ENCODE data around the gene COA7. TPM values are rescaled to one million over a fixed set of nuclear protein-coding genes. Genes with fewer than 3 reads are reported as not detected.

Gene COA7
- total and polyA plus RNA-seq, 4 experiments from 2014 or later = 2.3 to 5.3 (median 3.4) TPM

GRCh38 chr1:52674497-52675384 is 23.4 kb downstream of the COA7 start:
- Mint-ChIP-seq H3K36me3 (peaks cover 27 to 49% of the 10 kb centered on the region in 2 donors), H3K9me3 (no peaks in the 10 kb centered on the region), H3K4me1 (peaks cover 3 to 11% (median 8%) of the 10 kb centered on the region in 4 donors), H3K27me3 (no peaks in the 10 kb centered on the region), H3K27ac (peak overlapping the region; percentile 4 to 76 (median 47)), H3K4me3 (no peak overlapping the region)
- Histone ChIP-seq H3K36me3 (ENCODE audit: insufficient read depth, low read length) (peaks cover 6% of the 10 kb centered on the region), H3K9me3 (ENCODE audit: control insufficient read depth in 1 of 2, low read length in 2 of 2) (no peaks in the 10 kb centered on the region), H3K27me3 (ENCODE audit: insufficient read depth, low read length) (no peaks in the 10 kb centered on the region), H3K4me3 (ENCODE audit: low read length in 2 of 2) (no peak overlapping the region), H3K27ac (ENCODE audit: low read depth, low read length) (no peak overlapping the region), H3K4me1 (ENCODE audit: insufficient read depth, low read length) (peaks cover 7% of the 10 kb centered on the region)
- CTCF ChIA-PET (ENCODE audit: partially characterized antibody) = interaction anchor here (1.4 kb wide), 1 partner anchor 11 kb away, joined by 4 read pairs; no protein-coding TSS in a partner anchor
- POLR2A ChIA-PET (ENCODE audit: partially characterized antibody) = no interaction called here
- intact Hi-C loops (cut with micrococcal nuclease) = no loop called here
- no peak for DNase-seq

- Histone ChIP-seq H3K4me3 (ENCODE audit: low read length in 2 of 2) (no peak overlapping the region), H3K27me3 (ENCODE audit: insufficient read depth, low read length) (no peaks in the 10 kb centered on the region), H3K9me3 (ENCODE audit: control insufficient read depth in 1 of 2, low read length in 2 of 2) (no peaks in the 10 kb centered on the region), H3K27ac (ENCODE audit: low read depth, low read length) (no peak overlapping the region), H3K36me3 (ENCODE audit: insufficient read depth, low read length) (peaks cover 9% of the 10 kb centered on the region), H3K4me1 (ENCODE audit: insufficient read depth, low read length) (peaks cover 7% of the 10 kb centered on the region)
- Mint-ChIP-seq H3K27ac (peak overlapping the region in 3 of 7 donors; percentile 31 to 78 (median 53)), H3K4me3 (no peak overlapping the region), H3K9me3 (no peaks in the 10 kb centered on the region), H3K36me3 (peaks cover 34 to 49% of the 10 kb centered on the region in 2 donors), H3K4me1 (peaks cover 3 to 11% (median 7%) of the 10 kb centered on the region in 4 donors), H3K27me3 (no peaks in the 10 kb centered on the region)
- POLR2A ChIA-PET (ENCODE audit: partially characterized antibody) = no interaction called here
- CTCF ChIA-PET (ENCODE audit: partially characterized antibody) = interaction anchor here (1.4 kb wide), 1 partner anchor 12 kb away, joined by 4 read pairs; no protein-coding TSS in a partner anchor
- intact Hi-C loops (cut with micrococcal nuclease) = no loop called here
- no peak for DNase-seq
Measured at GRCh38 chr1:52673513-52673912, 24.6 kb downstream of the COA7 start.

- H3K27me3 Mint-ChIP-seq = no peaks in the 10 kb centered on the region
- POLR2A ChIA-PET (ENCODE audit: partially characterized antibody) = no interaction called here
- CTCF ChIA-PET (ENCODE audit: partially characterized antibody) = no interaction called here
Measured at GRCh38 chr1:52672946-52673345, 25.2 kb downstream of the COA7 start.

GRCh38 chr1:52670604-52671003 is 27.5 kb downstream of the COA7 start:
- peaks cover 7% of the 10 kb centered on the region for H3K4me1 ChIP-seq (ENCODE audit: insufficient read depth, low read length)
- no peaks in the 10 kb centered on the region for H3K9me3 ChIP-seq (ENCODE audit: control insufficient read depth in 1 of 2, low read length in 2 of 2)
- H3K36me3 ChIP-seq (ENCODE audit: insufficient read depth, low read length) = peaks cover 22% of the 10 kb centered on the region
- no peaks in the 10 kb centered on the region for H3K9me3 Mint-ChIP-seq
- intact Hi-C loops (cut with micrococcal nuclease) = no loop called here
- CTCF ChIA-PET (ENCODE audit: partially characterized antibody) = no interaction called here
- DNase-seq = no peak
- no peak overlapping the region for H3K4me3 Mint-ChIP-seq
- no peak overlapping the region for H3K27ac Mint-ChIP-seq
- no peak overlapping the region for H3K27ac ChIP-seq (ENCODE audit: low read depth, low read length)
- POLR2A ChIA-PET (ENCODE audit: partially characterized antibody) = interaction anchor here (1.7 kb wide), 1 partner anchor 38 kb away, joined by 5 read pairs; the partner anchor contains the start of gene SHISAL2A
- peaks cover 46 to 54% of the 10 kb centered on the region in 2 donors for H3K36me3 Mint-ChIP-seq
- peaks cover 6 to 11% (median 9%) of the 10 kb centered on the region in 4 donors for H3K4me1 Mint-ChIP-seq
- H3K4me3 ChIP-seq (ENCODE audit: low read length in 2 of 2) = no peak overlapping the region
- no peaks in the 10 kb centered on the region for H3K27me3 ChIP-seq (ENCODE audit: insufficient read depth, low read length)
- no peaks in the 10 kb centered on the region for H3K27me3 Mint-ChIP-seq

More at GRCh38 chr1:52672946-52673345, 25.2 kb downstream of the COA7 start:
- Mint-ChIP-seq H3K36me3 (peaks cover 37 to 54% of the 10 kb centered on the region in 2 donors), H3K27ac (peak overlapping the region in 1 of 7 donors; percentile 78), H3K9me3 (no peaks in the 10 kb centered on the region), H3K4me3 (no peak overlapping the region), H3K4me1 (peaks cover 3 to 11% (median 7%) of the 10 kb centered on the region in 4 donors)
- Histone ChIP-seq H3K27ac (ENCODE audit: low read depth, low read length) (no peak overlapping the region), H3K4me1 (ENCODE audit: insufficient read depth, low read length) (peaks cover 7% of the 10 kb centered on the region), H3K4me3 (ENCODE audit: low read length in 2 of 2) (no peak overlapping the region), H3K36me3 (ENCODE audit: insufficient read depth, low read length) (peaks cover 13% of the 10 kb centered on the region), H3K27me3 (ENCODE audit: insufficient read depth, low read length) (no peaks in the 10 kb centered on the region), H3K9me3 (ENCODE audit: control insufficient read depth in 1 of 2, low read length in 2 of 2) (no peaks in the 10 kb centered on the region)
- DNase-seq = no peak
- intact Hi-C loops (cut with micrococcal nuclease) = no loop called here

- Mint-ChIP-seq H3K27me3 (no peaks in the 10 kb centered on the region), H3K27ac (peak overlapping the region in 1 of 7 donors; percentile 40), H3K9me3 (no peaks in the 10 kb centered on the region), H3K4me3 (no peak overlapping the region), H3K36me3 (peaks cover 42 to 47% of the 10 kb centered on the region in 2 donors), H3K4me1 (peaks cover 4 to 9% (median 6%) of the 10 kb centered on the region in 4 donors)
- Histone ChIP-seq H3K27ac (ENCODE audit: low read depth, low read length) (no peak overlapping the region), H3K36me3 (ENCODE audit: insufficient read depth, low read length) (peaks cover 20% of the 10 kb centered on the region), H3K9me3 (ENCODE audit: control insufficient read depth in 1 of 2, low read length in 2 of 2) (no peaks in the 10 kb centered on the region), H3K27me3 (ENCODE audit: insufficient read depth, low read length) (no peaks in the 10 kb centered on the region), H3K4me1 (ENCODE audit: insufficient read depth, low read length) (peaks cover 6% of the 10 kb centered on the region), H3K4me3 (ENCODE audit: low read length in 2 of 2) (no peak overlapping the region)
- intact Hi-C loops (cut with micrococcal nuclease) = loop anchor here (5.0 kb wide), 1 partner anchor 37 kb away; the partner anchor contains the start of gene SHISAL2A
- ChIA-PET POLR2A (ENCODE audit: partially characterized antibody) (interaction anchor here (0.6 to 1.7 kb wide), 2 partner anchors 37 to 64 kb away, joined by 3 to 5 read pairs; partner anchors contain the start of gene SHISAL2A), CTCF (ENCODE audit: partially characterized antibody) (interaction anchor here (0.5 to 4.3 kb wide), 2 partner anchors 16 to 391 kb away, joined by 3 to 21 read pairs; no protein-coding TSS in a partner anchor)
- no peak for DNase-seq
Measured at GRCh38 chr1:52669696-52670095, 28.5 kb downstream of the COA7 start.

- CTCF ChIA-PET (ENCODE audit: partially characterized antibody) = interaction anchor here (0.8 to 4.3 kb wide), 2 partner anchors 12 to 17 kb away, joined by 3 to 21 read pairs; no protein-coding TSS in a partner anchor
- Mint-ChIP-seq H3K9me3 (no peaks in the 10 kb centered on the region), H3K27ac (peak overlapping the region in 4 of 7 donors; percentile 22 to 77 (median 40)), H3K27me3 (no peaks in the 10 kb centered on the region), H3K36me3 (peaks cover 35 to 40% of the 10 kb centered on the region in 2 donors), H3K4me1 (peaks cover 0 to 5% (median 3%) of the 10 kb centered on the region in 4 donors), H3K4me3 (no peak overlapping the region)
- H3K27ac ChIP-seq (ENCODE audit: low read depth, low read length) = no peak overlapping the region
- no peaks in the 10 kb centered on the region for H3K9me3 ChIP-seq (ENCODE audit: control insufficient read depth in 1 of 2, low read length in 2 of 2)
- intact Hi-C loops (cut with micrococcal nuclease) = loop anchor here (5.0 kb wide), 1 partner anchor 36 kb away; the partner anchor contains the start of gene SHISAL2A
- H3K27me3 ChIP-seq (ENCODE audit: insufficient read depth, low read length) = no peaks in the 10 kb centered on the region
- POLR2A ChIA-PET (ENCODE audit: partially characterized antibody) = interaction anchor here (0.6 to 2.1 kb wide), 2 partner anchors 35 to 63 kb away, joined by 3 to 9 read pairs; partner anchors contain the start of gene SHISAL2A
- DNase-seq = no peak
- H3K4me3 ChIP-seq (ENCODE audit: low read length in 2 of 2) = no peak overlapping the region
- no peaks in the 10 kb centered on the region for H3K4me1 ChIP-seq (ENCODE audit: insufficient read depth, low read length)
- peaks cover 16% of the 10 kb centered on the region for H3K36me3 ChIP-seq (ENCODE audit: insufficient read depth, low read length)
Measured at GRCh38 chr1:52668711-52669110, 29.4 kb downstream of the COA7 start.

- Mint-ChIP-seq H3K36me3 (peaks cover 30 to 38% of the 10 kb centered on the region in 2 donors), H3K4me1 (peaks cover 0 to 5% (median 3%) of the 10 kb centered on the region in 4 donors), H3K27me3 (no peaks in the 10 kb centered on the region), H3K27ac (peak overlapping the region in 2 of 7 donors; percentile 6 to 11), H3K4me3 (no peak overlapping the region), H3K9me3 (no peaks in the 10 kb centered on the region)
- Histone ChIP-seq H3K9me3 (ENCODE audit: control insufficient read depth in 1 of 2, low read length in 2 of 2) (no peaks in the 10 kb centered on the region), H3K27me3 (ENCODE audit: insufficient read depth, low read length) (no peaks in the 10 kb centered on the region), H3K4me3 (ENCODE audit: low read length in 2 of 2) (no peak overlapping the region), H3K4me1 (ENCODE audit: insufficient read depth, low read length) (no peaks in the 10 kb centered on the region), H3K27ac (ENCODE audit: low read depth, low read length) (no peak overlapping the region), H3K36me3 (ENCODE audit: insufficient read depth, low read length) (peaks cover 16% of the 10 kb centered on the region)
- DNase-seq = no peak
- ChIA-PET CTCF (ENCODE audit: partially characterized antibody) (interaction anchor here (0.8 to 4.3 kb wide), 4 partner anchors 12 to 172 kb away, joined by 3 to 21 read pairs (median 6); no protein-coding TSS in a partner anchor), POLR2A (ENCODE audit: partially characterized antibody) (interaction anchor here (2.1 to 3.2 kb wide), 3 partner anchors 30 to 302 kb away, joined by 8 to 14 read pairs (median 9); partner anchors contain the start of genes CC2D1B and SHISAL2A)
- intact Hi-C loops (cut with micrococcal nuclease) = loop anchor here (2.0 to 5.0 kb wide), 2 partner anchors 36 to 771 kb away; partner anchors contain the start of gene SHISAL2A
Measured at GRCh38 chr1:52667984-52668383, 30.2 kb downstream of the COA7 start.
